CD8-positive, alpha-beta memory T cell (primary cell): ENCODE measurements around the gene PSAT1. TPM values are rescaled to one million over a fixed set of nuclear protein-coding genes. Genes with fewer than 3 reads are reported as not detected.
A peak's percentile ranks its signal among the peaks of the same experiment; 100 is the strongest.

ENCODE experiments used
- CTCF ChIA-PET: fragments of 350-600 bp; sonication (Branson Sonifier 250); formaldehyde crosslinking; loops from one replicate; lab custom pipeline; 2021; ENCODE audit warnings: antibody characterized with exemption; lab: Charles Lee
- POLR2A ChIA-PET: fragments of 350-600 bp; sonication (Branson Sonifier 250); formaldehyde crosslinking; loops from one replicate; lab custom pipeline; 2021; ENCODE audit warnings: antibody characterized with exemption; lab: Charles Lee
- DNase-seq, 5 donors: peaks; one replicate each; pipeline versions ENCODE4 v3.0.0 to v3.0.0-alpha.2; 2020 to 2022; ENCODE audit warnings: mixed read lengths in 1 of 5
- H3K27ac ChIP-seq: one replicate; pipeline ENCODE4 v1.7.0; 2013; ENCODE audit warnings: low read depth, mild to moderate bottlenecking, low read length, moderate library complexity
- H3K27me3 ChIP-seq: 2 replicates; pipeline ENCODE4 v1.7.0; 2013; ENCODE audit warnings: low read length, mild to moderate bottlenecking; ENCODE audit not compliant: insufficient read depth, poor library complexity, severe bottlenecking
- H3K36me3 ChIP-seq: 2 replicates; pipeline ENCODE4 v1.7.0; 2013; ENCODE audit warnings: mild to moderate bottlenecking, low read length, moderate library complexity; ENCODE audit not compliant: insufficient read depth
- H3K4me1 ChIP-seq: 2 replicates; pipeline ENCODE4 v1.7.0; 2013; ENCODE audit warnings: mild to moderate bottlenecking, low read length, moderate library complexity; ENCODE audit not compliant: insufficient read depth
- H3K4me3 ChIP-seq: 2 replicates; pipeline ENCODE4 v1.7.0; 2013; ENCODE audit warnings: mild to moderate bottlenecking, low read length
- H3K9me3 ChIP-seq: 2 replicates; pipeline ENCODE4 v1.7.0; 2013; ENCODE audit warnings: mild to moderate bottlenecking, low read length
- H3K27ac Mint-ChIP-seq, 8 donors: one replicate each; pipeline ENCODE4 v1.8.0; 2020 to 2021; ENCODE audit warnings: mixed read lengths in 8 of 8, mild to moderate bottlenecking in 6 of 8, inconsistent platforms in 3 of 8, moderate library complexity in 3 of 8
- H3K27me3 Mint-ChIP-seq, 2 donors: one replicate each; pipeline ENCODE4 v1.8.0; 2020 to 2021; ENCODE audit warnings: mixed read lengths in 2 of 2, mild to moderate bottlenecking in 1 of 2, moderate library complexity in 1 of 2
- H3K36me3 Mint-ChIP-seq, 3 donors: one replicate each; pipeline ENCODE4 v1.8.0; 2020 to 2021; ENCODE audit warnings: mixed read lengths in 3 of 3, inconsistent platforms in 1 of 3, mild to moderate bottlenecking in 1 of 3
- H3K4me1 Mint-ChIP-seq, 3 donors: one replicate each; pipeline ENCODE4 v1.8.0; 2020 to 2021; ENCODE audit warnings: mixed read lengths in 3 of 3, inconsistent platforms in 1 of 3, mild to moderate bottlenecking in 1 of 3
- H3K4me3 Mint-ChIP-seq, 7 donors: one replicate each; pipeline ENCODE4 v1.8.0; 2020 to 2021; ENCODE audit warnings: mixed read lengths in 7 of 7, mild to moderate bottlenecking in 6 of 7, moderate library complexity in 4 of 7, inconsistent platforms in 2 of 7
- H3K9me3 Mint-ChIP-seq, 5 donors: one replicate each; pipeline ENCODE4 v1.8.0; 2020 to 2022; ENCODE audit warnings: mixed read lengths in 5 of 5, mild to moderate bottlenecking in 3 of 5, moderate library complexity in 2 of 5, inconsistent platforms in 1 of 5
- polyA plus RNA-seq: library from polyadenylated mRNA; unstranded; fragments of 300-500 nt; fragmentation: Illumina TruSeq; gene quantifications from one replicate; pipeline ENCODE4 v1.2.3, GENCODE V29; 2021
- total RNA-seq, 2 experiments: library from RNA; stranded (reverse); gene quantifications; one replicate each; pipeline ENCODE4 v1.2.3, GENCODE V29; 2021

Gene PSAT1
- total and polyA plus RNA-seq, 3 experiments from 2014 or later: 11.6 to 93.4 (median 89.0) TPM

GRCh38 chr9:78286946-78287388 is 10.0 kb upstream of the PSAT1 start:
- no peak overlapping the region for H3K27ac ChIP-seq
- H3K9me3 ChIP-seq: no peaks in the 10 kb centered on the region
- H3K4me1 Mint-ChIP-seq: no peaks in the 10 kb centered on the region
- DNase-seq: no peak
- H3K27me3 ChIP-seq: no peaks in the 10 kb centered on the region
- H3K27ac Mint-ChIP-seq: no peak overlapping the region
- H3K27me3 Mint-ChIP-seq: peaks cover 4 to 8% of the 10 kb centered on the region in 2 donors
- ChIA-PET POLR2A (no interaction called here), CTCF (no interaction called here)
- H3K36me3 Mint-ChIP-seq: no peaks in the 10 kb centered on the region
- no peaks in the 10 kb centered on the region for H3K4me1 ChIP-seq
- H3K9me3 Mint-ChIP-seq: peaks cover 0 to 2% (median 0%) of the 10 kb centered on the region in 5 donors
- no peak overlapping the region for H3K4me3 ChIP-seq
- H3K36me3 ChIP-seq: no peaks in the 10 kb centered on the region
- H3K4me3 Mint-ChIP-seq: no peak overlapping the region

- H3K27ac Mint-ChIP-seq: no peak overlapping the region
- H3K27me3 Mint-ChIP-seq: peaks cover 4 to 8% of the 10 kb centered on the region in 2 donors
These were observed 8.6 kb upstream of the PSAT1 start for GRCh38 chr9:78288214-78288892.

GRCh38 chr9:78289474-78289873 is 7.5 kb upstream of the PSAT1 start:
- Histone ChIP-seq H3K27me3 (no peaks in the 10 kb centered on the region), H3K27ac (no peak overlapping the region), H3K4me1 (no peaks in the 10 kb centered on the region), H3K36me3 (no peaks in the 10 kb centered on the region), H3K4me3 (no peak overlapping the region), H3K9me3 (no peaks in the 10 kb centered on the region)
- H3K4me3 Mint-ChIP-seq: no peak overlapping the region
- ChIA-PET POLR2A (no interaction called here), CTCF (no interaction called here)
- H3K36me3 Mint-ChIP-seq: no peaks in the 10 kb centered on the region
- peaks cover 4 to 8% of the 10 kb centered on the region in 2 donors for H3K27me3 Mint-ChIP-seq
- no peak overlapping the region for H3K27ac Mint-ChIP-seq
- H3K4me1 Mint-ChIP-seq: peaks cover 9 to 14% (median 13%) of the 10 kb centered on the region in 3 donors
- DNase-seq: no peak
- no peaks in the 10 kb centered on the region for H3K9me3 Mint-ChIP-seq

More at GRCh38 chr9:78288214-78288892, 8.6 kb upstream of the PSAT1 start:
- Mint-ChIP-seq H3K36me3 (no peaks in the 10 kb centered on the region), H3K4me1 (peaks cover 7 to 10% (median 10%) of the 10 kb centered on the region in 3 donors), H3K4me3 (no peak overlapping the region), H3K9me3 (peaks cover 0 to under 1% (median 0%) of the 10 kb centered on the region in 5 donors)
- CTCF ChIA-PET: no interaction called here
- Histone ChIP-seq H3K27ac (no peak overlapping the region), H3K4me3 (no peak overlapping the region), H3K36me3 (no peaks in the 10 kb centered on the region), H3K4me1 (no peaks in the 10 kb centered on the region), H3K9me3 (no peaks in the 10 kb centered on the region), H3K27me3 (no peaks in the 10 kb centered on the region)
- DNase-seq: no peak
- POLR2A ChIA-PET: no interaction called here

GRCh38 chr9:78291240-78291925 is 5.5 kb upstream of the PSAT1 start:
- H3K4me1 ChIP-seq: no peaks in the 10 kb centered on the region
- no peak overlapping the region for H3K4me3 ChIP-seq
- Mint-ChIP-seq H3K4me1 (peaks cover 14 to 22% (median 17%) of the 10 kb centered on the region in 3 donors), H3K27ac (peak overlapping the region in 1 of 8 donors; percentile 24), H3K36me3 (no peaks in the 10 kb centered on the region), H3K27me3 (peaks cover 2 to 5% of the 10 kb centered on the region in 2 donors), H3K4me3 (peak overlapping the region in 1 of 7 donors; percentile 70), H3K9me3 (no peaks in the 10 kb centered on the region)
- DNase-seq: no peak
- H3K27me3 ChIP-seq: no peaks in the 10 kb centered on the region
- ChIA-PET POLR2A (no interaction called here), CTCF (no interaction called here)
- no peaks in the 10 kb centered on the region for H3K9me3 ChIP-seq
- H3K36me3 ChIP-seq: no peaks in the 10 kb centered on the region
- H3K27ac ChIP-seq: no peak overlapping the region

- no peak overlapping the region for H3K27ac Mint-ChIP-seq
- POLR2A ChIA-PET: no interaction called here
- H3K27me3 ChIP-seq: no peaks in the 10 kb centered on the region
- no peaks in the 10 kb centered on the region for H3K9me3 Mint-ChIP-seq
- no peaks in the 10 kb centered on the region for H3K36me3 ChIP-seq
- no peaks in the 10 kb centered on the region for H3K4me1 ChIP-seq
- peaks cover 0 to 4% of the 10 kb centered on the region in 2 donors for H3K27me3 Mint-ChIP-seq
- H3K36me3 Mint-ChIP-seq: no peaks in the 10 kb centered on the region
- no peak overlapping the region for H3K4me3 Mint-ChIP-seq
- no peak overlapping the region for H3K27ac ChIP-seq
- DNase-seq: no peak
- no peaks in the 10 kb centered on the region for H3K9me3 ChIP-seq
- CTCF ChIA-PET: no interaction called here
- H3K4me1 Mint-ChIP-seq: peaks cover 17 to 25% (median 23%) of the 10 kb centered on the region in 3 donors
- H3K4me3 ChIP-seq: no peak overlapping the region
These were observed 4.9 kb upstream of the PSAT1 start for GRCh38 chr9:78292026-78292425.

GRCh38 chr9:78292716-78293497 is 4.0 kb upstream of the PSAT1 start:
- H3K9me3 ChIP-seq: no peaks in the 10 kb centered on the region
- H3K4me1 ChIP-seq: peaks cover 4% of the 10 kb centered on the region
- peak overlapping the region; percentile 27 for H3K4me3 ChIP-seq
- H3K9me3 Mint-ChIP-seq: no peaks in the 10 kb centered on the region
- CTCF ChIA-PET: interaction anchor here (1.1 kb wide), 1 partner anchor 19 kb away, joined by 3 read pairs; no protein-coding TSS in a partner anchor
- no peaks in the 10 kb centered on the region for H3K36me3 ChIP-seq
- H3K27ac ChIP-seq: no peak overlapping the region
- H3K36me3 Mint-ChIP-seq: peaks cover 0 to 3% (median 0%) of the 10 kb centered on the region in 3 donors
- H3K4me3 Mint-ChIP-seq: peak overlapping the region; percentile 79 to 95 (median 83)
- H3K27ac Mint-ChIP-seq: peak overlapping the region in 5 of 8 donors; percentile 30 to 91 (median 68)
- H3K27me3 ChIP-seq: no peaks in the 10 kb centered on the region
- H3K27me3 Mint-ChIP-seq: peaks cover 0 to 2% of the 10 kb centered on the region in 2 donors
- peaks cover 22 to 30% (median 29%) of the 10 kb centered on the region in 3 donors for H3K4me1 Mint-ChIP-seq
- peak in 1 of 5 donors; percentile 12 for DNase-seq
- POLR2A ChIA-PET: no interaction called here

GRCh38 chr9:78294290-78295176 is 2.4 kb upstream of the PSAT1 start:
- H3K4me3 ChIP-seq: no peak overlapping the region
- H3K4me1 ChIP-seq: peaks cover 10% of the 10 kb centered on the region
- H3K27me3 Mint-ChIP-seq: peaks cover 0 to 6% of the 10 kb centered on the region in 2 donors
- peak overlapping the region in 3 of 7 donors; percentile 9 to 95 (median 36) for H3K4me3 Mint-ChIP-seq
- no peak overlapping the region for H3K27ac ChIP-seq
- no peak overlapping the region for H3K27ac Mint-ChIP-seq
- no peaks in the 10 kb centered on the region for H3K9me3 ChIP-seq
- peaks cover 29 to 41% (median 37%) of the 10 kb centered on the region in 3 donors for H3K4me1 Mint-ChIP-seq
- peaks cover 0 to 3% (median 0%) of the 10 kb centered on the region in 3 donors for H3K36me3 Mint-ChIP-seq
- H3K36me3 ChIP-seq: no peaks in the 10 kb centered on the region
- no peak for DNase-seq
- ChIA-PET CTCF (interaction anchor here (0.6 kb wide), 1 partner anchor 67 kb away, joined by 3 read pairs; no protein-coding TSS in a partner anchor), POLR2A (no interaction called here)
- no peaks in the 10 kb centered on the region for H3K27me3 ChIP-seq
- no peaks in the 10 kb centered on the region for H3K9me3 Mint-ChIP-seq
